HCT116 (cell line): Measurements from ENCODE around the gene PEX12. TPM values are rescaled to one million over a fixed set of nuclear protein-coding genes. Genes with fewer than 3 reads are reported as not detected.

Experiments used
- ATAC-seq: fragments of 200-7000 bp; cut with Tn5 transposase; 2 replicates; pipeline ENCODE4 v1.9.1; 2020; ENCODE audit warnings: mild to moderate bottlenecking, moderate library complexity
- BruUV-seq: library from RNA; stranded (reverse); fragments of 400-500 nt; replicated peaks from 2 replicates; lab custom pipeline; 2021; lab: Mats Ljungman, UMichigan
- CTCF ChIA-PET: fragments of 300-600 bp; sonication (Branson Sonifier 250); formaldehyde crosslinking; loops from one replicate; lab custom pipeline; 2021; ENCODE audit warnings: antibody characterized with exemption; lab: Charles Lee
- POLR2A ChIA-PET: fragments of 300-600, 350-600 bp; sonication (Branson Sonifier 250); formaldehyde crosslinking; loops from one replicate; lab custom pipeline; 2021; ENCODE audit warnings: antibody characterized with exemption; lab: Charles Lee
- RAD21 ChIA-PET, 2 experiments: fragments of 300-600 bp; sonication (Branson Sonifier 250); formaldehyde crosslinking; loops; one replicate each; lab custom pipeline; 2023; ENCODE audit warnings: low total read pairs in 2 of 2; ENCODE audit not compliant: uncharacterized antibody in 2 of 2, unreplicated experiment in 2 of 2, low non-redundant PET in 1 of 2; lab: Charles Lee
- DNase-seq: peaks from one replicate; pipeline ENCODE4 v3.0.0-alpha.2; 2010; ENCODE audit warnings: low read depth, low spot score
- H2AFZ ChIP-seq: fragments of 200-600 bp; shearing (Covaris generic), sonication (generic); 2 replicates; pipeline ENCODE4 v1.6.1; 2017; ENCODE audit warnings: low read depth, mixed run types, mixed read lengths, antibody characterized with exemption, low read length; ENCODE audit not compliant: poor library complexity, severe bottlenecking
- H3K27ac ChIP-seq: 2 replicates; pipeline ENCODE4 v1.5.1; 2012; ENCODE audit warnings: low read depth, low read length
- H3K27me3 ChIP-seq: fragments of 200-600 bp; sonication (generic); 2 replicates; pipeline ENCODE4 v1.6.1; 2016; ENCODE audit warnings: mixed run types, low read length, mixed read lengths; ENCODE audit not compliant: insufficient read depth
- H3K36me3 ChIP-seq, 2 experiments: fragments of 200-500 bp in 1 of 2; fragments of 200-600 bp in 1 of 2; sonication (Bioruptor generic) in 1 of 2; sonication (generic) in 1 of 2; 2 replicates each; pipeline versions ENCODE4 v1.5.1 to v1.6.1; 2014 to 2016; ENCODE audit warnings: low read length in 2 of 2, inconsistent platforms in 1 of 2, mixed read lengths in 1 of 2, mixed run types in 1 of 2; ENCODE audit not compliant: insufficient read depth in 2 of 2, control insufficient read depth in 1 of 2
- H3K4me1 ChIP-seq, 2 experiments: fragments of 200-600 bp in 1 of 2; sonication (generic) in 1 of 2; 2 replicates each; pipeline versions ENCODE4 v1.5.1 to v1.6.1; 2012 to 2017; ENCODE audit warnings: low read length in 2 of 2, inconsistent platforms in 1 of 2, mild to moderate bottlenecking in 1 of 2, mixed read lengths in 1 of 2, mixed run types in 1 of 2, moderate library complexity in 1 of 2; ENCODE audit not compliant: insufficient read depth in 2 of 2, control insufficient read depth in 1 of 2
- H3K4me2 ChIP-seq: fragments of 200-600 bp; sonication (generic); 2 replicates; pipeline ENCODE4 v1.6.1; 2017; ENCODE audit warnings: mixed run types, low read length, mixed read lengths
- H3K4me3 ChIP-seq, 2 experiments: fragments of 200-600 bp in 1 of 2; sonication (generic) in 1 of 2; replicated peaks in 1 of 2; 2 replicates each; pipeline ENCODE4 v1.5.1; 2011 to 2016; ENCODE audit warnings: low read length in 2 of 2, control low read depth in 1 of 2, low read depth in 1 of 2, mild to moderate bottlenecking in 1 of 2, mixed read lengths in 1 of 2, mixed run types in 1 of 2
- H3K79me2 ChIP-seq: fragments of 200-600 bp; sonication (generic); 2 replicates; pipeline ENCODE4 v1.6.1; 2017; ENCODE audit warnings: mild to moderate bottlenecking, mixed run types, low read length, moderate library complexity, mixed read lengths; ENCODE audit not compliant: insufficient read depth
- H3K9ac ChIP-seq: fragments of 200-600 bp; sonication (generic); 2 replicates; pipeline ENCODE4 v1.6.1; 2016; ENCODE audit warnings: low read length, mixed read lengths
- H3K9me2 ChIP-seq: fragments of 200-600 bp; sonication (generic), shearing (Covaris generic); 2 replicates; pipeline ENCODE4 v1.6.1; 2017; ENCODE audit warnings: mixed run types, mild to moderate bottlenecking, moderate library complexity; ENCODE audit not compliant: insufficient read depth
- H3K9me3 ChIP-seq, 2 experiments: fragments of 200-500 bp in 1 of 2; fragments of 200-600 bp in 1 of 2; sonication (Bioruptor generic) in 1 of 2; sonication (generic) in 1 of 2; 2 replicates each; pipeline ENCODE4 v1.6.1; 2014 to 2017; ENCODE audit warnings: low read length in 2 of 2, mixed read lengths in 2 of 2, inconsistent platforms in 1 of 2, low read depth in 1 of 2, mild to moderate bottlenecking in 1 of 2, mixed run types in 1 of 2, moderate library complexity in 1 of 2; ENCODE audit not compliant: control insufficient read depth in 1 of 2, insufficient read depth in 1 of 2
- H4K20me1 ChIP-seq: fragments of 200-600 bp; sonication (generic), shearing (Covaris generic); 2 replicates; pipeline ENCODE4 v1.6.1; 2017; ENCODE audit warnings: mixed run types, mild to moderate bottlenecking, moderate library complexity; ENCODE audit not compliant: insufficient read depth
- ATF3 ChIP-seq: IDR thresholded peaks from 2 replicates; pipeline ENCODE4 v1.6.1; 2012
- CEBPB ChIP-seq: IDR thresholded peaks from 2 replicates; pipeline ENCODE4 v1.6.1; 2012; ENCODE audit warnings: low read depth
- EGR1 ChIP-seq: IDR thresholded peaks from 2 replicates; pipeline ENCODE4 v1.6.1; 2012; ENCODE audit warnings: low read depth
- EZH2 ChIP-seq: fragments of 200-600 bp; sonication (generic); IDR thresholded peaks from 2 replicates; pipeline ENCODE4 v1.6.1; 2017; ENCODE audit warnings: antibody characterized with exemption, mixed run types
- FOSL1 ChIP-seq: IDR thresholded peaks from 2 replicates; pipeline ENCODE4 v1.6.1; 2012; ENCODE audit warnings: low read depth
- JUND ChIP-seq: IDR thresholded peaks from 2 replicates; pipeline ENCODE4 v1.6.1; 2012
- POLR2A ChIP-seq: IDR thresholded peaks from 2 replicates; pipeline ENCODE4 v1.7.0; 2011; ENCODE audit warnings: borderline replicate concordance; ENCODE audit not compliant: insufficient read depth, insufficient read length; ENCODE audit errors: extremely low read depth
- POLR2AphosphoS5 ChIP-seq: IDR thresholded peaks from 2 replicates; pipeline ENCODE4 v1.6.1; 2011; ENCODE audit warnings: mild to moderate bottlenecking, low read depth, low read length, moderate library complexity
- YY1 ChIP-seq: IDR thresholded peaks from 2 replicates; pipeline ENCODE4 v1.6.1; 2011; ENCODE audit warnings: low read length, low read depth, moderate library complexity, mild to moderate bottlenecking; ENCODE audit not compliant: insufficient replicate concordance; ENCODE audit errors: extremely low read depth
- ZNF274 ChIP-seq: fragments of 200-500 bp; sonication (Bioruptor generic); IDR thresholded peaks from 2 replicates; pipeline ENCODE4 v1.6.1; 2014; ENCODE audit warnings: mild to moderate bottlenecking, low read depth, low read length, inconsistent platforms
- intact Hi-C: fragments of 100-400 bp; cut with micrococcal nuclease; formaldehyde crosslinking; loops from 2 replicates; pipeline ENCODE4 v1.10.0; 2022
- total RNA-seq: library from RNA; stranded (reverse); gene quantifications from one replicate; pipeline ENCODE4 v1.2.1, GENCODE V29; 2021; ENCODE audit not compliant: unreplicated experiment

The PEX12 gene
- total RNA-seq, 1 experiment from 2014 or later, result 5.0 TPM

- no peak for DNase-seq
- ChIA-PET POLR2A (no interaction called here), RAD21 (no interaction called here), CTCF (no interaction called here)
- Histone ChIP-seq H3K27me3 (no peaks in the 10 kb centered on the region), H3K36me3 (peaks cover 5 to 6% of the 10 kb centered on the region in 2 experiments; a peak in 1 of 4 replicates), H3K4me2 (no peak overlapping the region), H3K4me3 (no peak overlapping the region), H2AFZ (no peak overlapping the region), H3K4me1 (no peaks in the 10 kb centered on the region), H3K9me2 (no peaks in the 10 kb centered on the region), H3K9me3 (no peaks in the 10 kb centered on the region), H3K27ac (no peak overlapping the region), H3K79me2 (peaks cover 64% of the 10 kb centered on the region), H4K20me1 (peaks cover 5% of the 10 kb centered on the region; the same call in 1 of the 2 replicates), H3K9ac (no peak overlapping the region)
- TF ChIP-seq ZNF274 (no peak), EZH2 (no peak), JUND (no peak), FOSL1 (no peak), CEBPB (no peak), POLR2A (no peak), ATF3 (no peak)
- no TSS peak for BruUV-seq
- no peak for ATAC-seq
- intact Hi-C loops, result loop anchor here (10.0 kb wide), 1 partner anchor 188 kb away; the partner anchor contains the start of gene TAF15
Measured at GRCh38 chr17:35616536-35616935, 38.2 kb upstream of the PEX12 start.

- peaks cover 10 to 11% of the 10 kb centered on the region in 2 experiments; a peak in 3 of 4 replicates for H3K36me3 ChIP-seq
- CTCF ChIA-PET, result no interaction called here
- H3K27ac ChIP-seq, result no peak overlapping the region
- H4K20me1 ChIP-seq, result peaks cover 4% of the 10 kb centered on the region; the same call in 1 of the 2 replicates
- no peaks in the 10 kb centered on the region for H3K9me3 ChIP-seq
- POLR2A ChIA-PET, result interaction anchor here (1.9 kb wide), 1 partner anchor 132 kb away, joined by 4 read pairs; no protein-coding TSS in a partner anchor
- RAD21 ChIA-PET, result no interaction called here
- DNase-seq, result no peak
- no peak overlapping the region for H3K9ac ChIP-seq
- no TSS peak for BruUV-seq
- H3K4me2 ChIP-seq, result no peak overlapping the region
- intact Hi-C loops, result loop anchor here (10.0 kb wide), 1 partner anchor 190 kb away; the partner anchor contains the start of gene TAF15
- no peak overlapping the region for H2AFZ ChIP-seq
- no peaks in the 10 kb centered on the region for H3K9me2 ChIP-seq
- no peak for ATAC-seq
- no peaks in the 10 kb centered on the region for H3K27me3 ChIP-seq
- H3K4me3 ChIP-seq, result no peak overlapping the region
- H3K4me1 ChIP-seq, result no peaks in the 10 kb centered on the region
- peaks cover 51% of the 10 kb centered on the region for H3K79me2 ChIP-seq
- TF ChIP-seq POLR2A (no peak), POLR2AphosphoS5 (no peak), EGR1 (no peak), EZH2 (no peak), YY1 (no peak)
Measured at GRCh38 chr17:35614810-35615209, 36.4 kb upstream of the PEX12 start.
